HG03342 (cell line): Measurements from ENCODE around the gene ULK1.
A peak's percentile ranks its signal among the peaks of the same experiment; 100 is the strongest.

ENCODE experiments used
- ATAC-seq: cut with Tn5 transposase; IDR thresholded peaks from one replicate; pipeline ENCODE4 v1.9.1; 2021; ENCODE audit warnings: mild to moderate bottlenecking, moderate library complexity; ENCODE audit not compliant: unreplicated experiment

Gene ULK1

DNA sequence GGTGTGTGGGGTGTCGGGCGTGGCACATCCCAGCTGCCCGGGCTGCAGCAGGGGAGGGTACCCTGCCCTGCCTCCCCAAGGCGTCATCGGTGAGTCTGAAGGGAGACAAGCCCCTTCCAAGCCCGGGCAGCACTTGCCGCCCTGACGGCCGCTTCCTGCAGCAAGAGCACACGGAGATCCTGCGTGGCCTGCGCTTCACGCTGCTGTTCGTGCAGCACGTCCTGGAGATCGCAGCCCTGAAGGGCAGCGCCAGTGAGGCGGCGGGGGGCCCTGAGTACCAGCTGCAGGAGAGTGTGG is 24.6 kb downstream of the ULK1 start:
- no peak for ATAC-seq

DNA sequence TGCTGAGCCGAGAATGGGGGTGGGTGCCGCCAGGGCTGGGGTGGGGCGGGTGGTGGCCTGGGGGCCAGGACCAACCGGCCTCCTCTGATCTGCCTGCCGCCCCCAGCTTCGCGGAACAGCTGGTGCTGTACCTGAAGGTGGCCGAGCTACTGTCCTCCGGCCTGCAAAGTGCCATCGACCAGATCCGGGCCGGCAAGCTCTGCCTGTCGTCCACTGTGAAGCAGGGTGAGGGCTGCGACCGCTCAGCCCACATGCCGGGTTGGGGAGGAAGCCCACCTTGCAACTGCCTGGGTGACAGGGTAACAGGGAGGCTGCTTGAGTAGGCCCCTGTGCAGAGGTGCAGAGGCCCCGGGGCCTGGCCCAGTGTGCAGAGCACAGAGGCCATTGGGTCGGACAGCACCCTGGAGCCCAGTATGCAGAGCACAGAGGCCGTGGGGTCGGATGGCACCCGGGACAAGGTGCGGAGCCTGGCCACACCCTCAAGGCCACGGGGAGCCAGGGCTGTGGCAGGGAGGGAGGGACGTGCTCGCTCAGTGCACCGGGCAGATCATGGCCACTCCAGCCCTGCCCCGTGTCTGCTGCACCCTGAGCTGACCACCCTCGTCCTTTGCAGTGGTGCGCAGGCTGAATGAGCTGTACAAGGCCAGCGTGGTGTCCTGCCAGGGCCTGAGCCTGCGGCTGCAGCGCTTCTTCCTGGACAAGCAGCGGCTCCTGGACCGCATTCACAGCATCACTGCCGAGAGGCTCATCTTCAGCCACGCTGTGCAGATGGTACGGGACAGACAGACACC is 25.1 kb downstream of the ULK1 start:
- no peak for ATAC-seq

DNA sequence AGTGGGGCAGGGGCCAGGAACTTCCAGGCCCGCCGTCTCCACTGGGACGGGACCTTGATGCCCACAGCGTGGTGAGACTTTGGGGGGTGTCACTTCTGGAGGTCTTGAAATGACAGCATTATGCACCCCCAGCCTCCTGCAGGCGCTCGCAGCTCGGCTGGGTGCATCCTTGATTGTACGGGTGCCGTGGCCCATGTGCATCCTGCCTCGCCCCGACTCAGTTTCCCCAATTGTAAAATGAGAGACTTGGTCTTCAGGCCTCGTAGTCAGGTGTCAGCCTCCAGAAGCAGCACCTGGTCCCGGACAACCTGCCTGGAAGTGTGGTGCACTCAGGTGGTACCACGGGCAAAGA is 25.7 kb downstream of the ULK1 start:
- ATAC-seq, result no peak

DNA sequence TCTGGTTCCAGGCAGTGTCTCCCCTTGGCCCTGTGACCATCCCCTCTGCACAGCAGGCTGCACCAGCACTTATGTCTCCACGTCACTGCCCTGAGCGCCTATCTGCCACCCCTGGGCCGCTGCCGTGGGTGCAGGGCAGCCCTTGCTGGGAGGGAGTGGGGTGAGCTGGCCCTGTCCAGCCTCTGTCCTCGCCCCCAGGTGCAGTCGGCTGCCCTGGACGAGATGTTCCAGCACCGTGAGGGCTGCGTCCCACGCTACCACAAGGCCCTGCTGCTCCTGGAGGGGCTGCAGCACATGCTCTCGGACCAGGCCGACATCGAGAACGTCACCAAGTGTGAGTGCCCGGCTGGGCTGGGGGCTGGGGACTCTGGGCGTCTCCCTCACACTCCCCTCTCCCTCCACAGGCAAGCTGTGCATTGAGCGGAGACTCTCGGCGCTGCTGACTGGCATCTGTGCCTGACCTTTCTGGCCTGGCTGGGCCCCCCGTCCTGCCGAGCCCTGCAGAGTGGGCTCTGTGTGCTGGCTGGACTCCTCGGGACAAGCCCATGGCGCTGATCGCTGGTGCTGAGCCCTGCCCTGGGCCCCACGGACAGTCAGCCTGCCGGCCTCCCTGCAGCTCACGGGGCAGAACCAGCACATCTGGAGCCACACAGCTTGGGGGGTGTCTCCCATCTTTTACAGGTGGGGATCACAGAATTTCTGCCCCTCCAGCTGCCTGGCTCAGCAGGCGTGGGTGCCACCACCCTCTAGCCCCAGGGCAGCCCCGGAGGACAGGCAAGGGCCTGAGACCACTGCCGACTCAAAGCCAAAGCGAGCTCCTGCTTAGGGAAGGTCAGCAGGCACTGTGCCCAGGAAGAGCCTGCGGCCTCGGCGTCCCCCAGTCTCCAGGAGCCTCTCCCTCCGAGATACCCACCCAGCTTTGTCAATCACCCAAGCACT is 26.7 kb downstream of the ULK1 start:
- no peak for ATAC-seq

DNA sequence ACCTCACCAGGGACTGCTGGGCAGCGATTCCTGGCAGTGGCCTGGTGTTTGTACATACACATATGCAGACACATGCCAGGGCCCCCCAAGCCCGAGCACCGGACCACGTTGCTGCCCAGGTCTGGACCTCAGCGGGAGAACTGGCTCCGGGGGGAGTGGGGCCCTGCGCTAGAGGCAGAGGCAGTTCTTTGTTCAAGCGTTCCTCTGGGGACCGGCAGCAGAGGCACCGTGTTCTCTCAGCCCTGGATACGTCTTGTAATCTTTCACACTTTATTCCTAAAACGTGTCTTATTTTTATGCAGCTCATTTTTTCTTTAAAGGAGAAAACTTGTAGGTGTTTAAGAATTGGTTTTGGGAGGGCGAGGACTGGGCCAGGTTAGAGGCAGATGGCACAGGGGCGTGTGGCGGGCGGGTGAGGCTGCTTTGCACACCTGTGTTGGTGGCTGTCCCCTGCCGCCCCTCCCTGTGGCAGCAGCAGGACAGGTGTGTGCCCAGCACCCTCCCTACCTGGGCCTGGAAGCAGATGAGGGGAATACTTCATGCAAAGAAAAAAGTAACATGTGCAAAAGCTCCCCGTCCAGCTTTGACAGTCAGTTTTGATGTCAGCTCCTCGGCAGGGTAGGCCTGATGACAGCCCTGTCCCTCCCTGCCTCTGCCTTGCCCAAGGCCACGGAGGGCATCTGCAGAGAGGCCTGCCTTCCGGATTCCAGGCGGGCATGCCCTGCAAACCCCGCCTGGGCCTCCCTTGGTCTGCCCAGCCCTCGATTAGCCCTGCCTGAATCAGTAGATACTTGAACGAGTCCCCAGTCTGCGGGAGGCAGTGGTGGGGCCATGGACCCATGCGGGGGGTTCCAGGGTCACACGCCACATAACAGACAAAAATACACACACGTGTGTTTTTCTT is 27.7 kb downstream of the ULK1 start:
- no peak for ATAC-seq

DNA sequence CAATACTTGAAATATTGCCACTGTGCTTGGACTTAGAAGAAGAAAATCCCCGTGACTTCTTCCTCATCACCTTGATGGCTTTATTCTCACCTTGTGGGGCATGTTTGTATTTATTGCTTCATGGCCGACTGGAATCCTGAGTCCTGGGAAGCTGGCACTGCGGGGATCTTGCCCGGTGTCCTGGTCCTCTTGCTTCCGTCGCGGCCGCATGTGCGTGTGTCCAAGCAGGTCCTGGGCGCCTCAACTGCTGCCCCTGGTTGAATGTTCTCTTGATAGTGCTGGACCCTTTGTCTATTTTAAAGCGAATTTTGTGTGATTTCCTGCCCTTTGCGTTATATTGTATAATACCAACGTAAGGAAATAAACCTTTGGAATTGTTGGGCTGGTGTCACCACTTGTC is 28.4 kb downstream of the ULK1 start:
- ATAC-seq, result no peak

DNA sequence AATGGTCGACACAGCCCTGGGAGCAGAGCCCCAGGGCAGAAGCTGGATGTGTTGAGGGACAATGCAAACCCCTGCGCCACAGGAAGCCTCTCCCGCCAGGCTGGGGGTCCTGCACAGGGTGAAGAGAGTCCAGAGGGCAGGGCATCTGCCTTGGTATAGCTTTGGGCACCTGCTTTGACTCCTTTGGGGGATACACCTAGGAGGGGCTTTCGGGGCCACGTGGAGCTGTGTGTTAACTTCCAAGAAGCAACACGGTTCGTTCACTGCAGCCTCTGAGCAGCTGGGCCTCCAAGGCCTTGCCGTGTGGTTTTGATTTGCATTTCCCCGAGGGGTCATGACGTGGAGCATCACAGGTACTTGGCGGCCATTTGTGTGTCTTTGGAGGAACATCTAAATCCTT is 28.8 kb downstream of the ULK1 start:
- peak; percentile 88 for ATAC-seq

DNA sequence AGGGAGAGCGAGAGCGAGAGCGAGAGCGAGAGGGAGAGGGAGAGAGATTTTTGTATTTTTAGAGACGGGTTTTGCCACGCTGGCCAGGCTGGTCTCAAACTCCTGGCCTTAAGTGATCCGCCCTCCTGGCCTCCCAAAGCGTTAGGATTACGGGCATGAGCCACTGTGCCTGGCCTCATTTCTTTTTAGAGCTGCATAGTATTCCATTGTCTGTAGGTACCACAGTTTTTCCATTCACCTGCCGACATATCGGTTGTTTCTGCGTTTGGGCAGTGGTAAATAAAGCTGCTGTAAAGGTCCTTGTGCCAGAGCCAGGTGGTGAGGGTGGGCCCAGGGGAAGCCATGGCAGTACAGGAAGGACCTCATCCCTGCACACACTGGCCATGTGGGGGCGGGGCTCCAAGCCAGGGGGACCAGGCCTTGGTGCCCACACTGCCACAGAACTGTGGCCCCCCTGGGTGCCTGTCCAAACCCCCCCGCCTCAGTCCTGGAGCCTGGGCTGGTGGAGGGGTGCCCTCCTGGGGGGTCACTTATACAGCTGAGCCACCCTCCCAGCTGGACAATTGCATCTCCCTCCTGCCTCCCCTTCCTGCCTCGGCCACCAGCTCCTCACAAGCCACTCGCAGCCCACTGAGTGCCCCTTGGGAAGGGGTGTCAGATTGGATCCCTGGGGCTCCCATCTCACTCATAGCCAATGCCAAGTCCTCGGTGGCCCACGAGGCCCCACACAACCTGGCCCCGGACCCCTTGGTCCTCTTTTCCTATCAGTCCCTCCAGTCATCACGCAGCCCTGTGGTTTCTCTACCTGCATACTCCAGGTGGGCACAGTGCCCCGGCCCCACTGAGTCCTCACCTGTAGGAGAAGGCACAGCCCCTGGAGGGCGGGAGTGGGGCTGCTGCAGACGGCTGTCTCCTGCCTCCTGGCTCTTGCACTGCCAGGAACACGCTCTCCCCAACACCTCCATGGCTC is 33.0 kb downstream of the ULK1 start:
- ATAC-seq, result no peak

DNA sequence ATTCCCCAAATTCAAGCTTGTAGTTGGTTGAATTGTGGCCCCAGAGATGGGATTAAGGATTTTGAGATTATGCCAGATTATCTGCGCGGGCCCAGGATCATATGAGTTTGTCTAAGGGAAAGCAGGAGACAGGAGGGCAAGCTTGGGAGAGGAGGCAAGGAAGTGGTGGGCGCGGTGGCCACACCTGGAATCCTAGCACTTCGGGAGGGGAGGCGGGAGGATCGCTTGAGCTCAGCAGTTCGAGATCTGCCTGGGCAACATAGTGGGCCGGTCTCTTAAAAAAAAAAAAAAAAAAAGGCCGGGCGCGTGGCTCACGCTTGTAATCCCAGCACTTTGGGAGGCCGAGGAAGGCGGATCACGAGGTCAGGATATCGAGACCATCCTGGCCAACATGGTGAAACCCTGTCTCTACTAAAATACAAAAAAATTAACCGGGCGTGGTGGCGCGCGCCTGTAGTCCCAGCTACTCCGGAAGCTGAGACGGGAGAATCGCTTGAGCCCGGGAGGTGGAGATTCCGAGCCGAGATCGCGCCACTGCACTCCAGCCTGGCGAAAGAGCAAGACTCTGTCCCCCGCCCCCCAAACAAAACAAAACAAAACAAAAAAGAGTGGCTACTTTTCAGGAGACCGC is 33.8 kb downstream of the ULK1 start:
- ATAC-seq, result peak; percentile 1

DNA sequence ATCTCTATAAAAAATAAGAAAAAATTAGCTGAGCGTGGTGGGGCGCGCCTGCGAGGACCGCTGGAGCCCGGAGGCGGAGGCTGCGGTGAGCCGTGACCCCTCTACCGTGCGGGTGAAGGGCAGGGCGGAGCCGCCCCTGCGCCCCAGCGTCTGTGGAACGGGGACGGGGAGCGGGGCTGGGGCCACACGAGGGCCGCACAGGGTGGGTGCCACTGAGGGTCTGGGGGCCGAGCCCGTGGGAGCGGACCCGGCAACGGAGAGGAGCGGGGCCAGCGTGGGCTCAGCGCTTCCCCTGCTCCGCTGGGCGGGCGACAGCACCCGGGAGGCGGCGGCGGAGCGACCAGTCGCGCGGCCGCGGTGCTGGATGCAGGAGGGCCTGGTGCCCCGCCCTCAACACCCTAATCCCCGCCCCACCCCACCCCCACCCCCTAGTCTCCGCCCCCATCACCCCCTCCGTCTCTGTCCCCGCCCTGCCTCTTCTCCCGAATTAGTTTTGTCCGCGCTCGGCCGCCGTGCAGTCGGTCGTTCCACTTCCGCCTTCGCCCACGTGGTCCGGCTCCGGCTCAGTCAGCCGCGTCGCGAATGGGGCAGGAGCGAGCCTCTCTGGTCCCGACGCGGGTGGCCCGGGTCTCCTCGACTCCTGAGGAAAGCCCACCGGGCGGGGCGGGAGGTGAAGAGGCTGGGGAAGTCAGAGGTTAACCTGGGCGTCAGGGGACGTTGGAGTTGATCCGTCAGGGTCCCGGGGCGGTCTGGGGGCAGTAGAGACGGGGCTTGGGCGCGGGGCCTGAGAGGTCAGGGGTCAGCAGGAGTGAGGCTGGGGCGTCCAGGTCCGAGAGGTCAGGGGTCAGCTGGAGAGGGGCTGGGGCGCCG is 34.5 kb downstream of the ULK1 start, which contains the start of gene PUS1:
Gene PUS1, plus strand, starts transcription at position 566 of the 870 bp plus-strand sequence. CDS start 447 bp downstream, outside the sequence.
- peak; percentile 61 for ATAC-seq

DNA sequence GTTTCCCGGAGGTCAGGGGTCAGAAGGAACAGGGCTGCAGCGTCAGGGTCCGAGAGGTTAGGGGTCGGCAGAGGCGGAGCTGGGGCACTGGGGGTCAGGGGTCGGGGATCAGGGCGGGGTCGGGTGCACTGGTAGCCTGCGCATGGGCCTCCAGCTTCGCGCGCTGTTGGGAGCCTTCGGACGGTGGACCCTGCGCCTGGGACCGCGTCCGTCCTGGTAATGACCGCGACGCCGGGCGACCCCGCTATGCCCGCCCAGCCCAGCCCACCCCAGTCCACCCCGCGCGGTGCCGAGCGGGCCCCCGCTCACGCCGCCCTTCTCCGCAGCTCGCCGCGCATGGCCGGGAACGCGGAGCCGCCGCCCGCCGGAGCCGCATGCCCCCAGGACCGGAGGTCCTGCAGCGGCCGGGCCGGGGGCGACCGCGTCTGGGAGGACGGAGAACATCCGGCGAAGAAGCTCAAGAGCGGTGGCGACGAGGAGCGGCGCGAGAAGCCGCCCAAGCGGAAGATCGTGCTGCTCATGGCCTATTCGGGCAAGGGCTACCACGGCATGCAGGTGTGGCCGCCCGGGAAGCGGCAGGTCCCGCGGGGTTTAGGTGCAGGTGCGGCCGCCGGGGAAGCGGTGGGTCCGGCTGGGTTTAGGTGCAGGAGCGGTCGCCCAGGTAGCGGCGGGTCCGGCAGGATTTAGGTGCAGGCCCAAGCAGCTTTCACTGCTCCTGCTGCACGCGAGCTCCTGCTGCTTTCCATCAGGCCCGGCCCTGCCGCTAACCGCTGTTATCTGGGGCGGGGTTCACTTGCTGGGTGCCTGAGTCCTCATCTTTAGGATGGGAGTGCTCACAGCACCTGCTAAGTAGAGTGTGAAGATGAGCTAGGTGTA is 35.4 kb downstream of the ULK1 start:
- ATAC-seq, result peak; percentile 30

DNA sequence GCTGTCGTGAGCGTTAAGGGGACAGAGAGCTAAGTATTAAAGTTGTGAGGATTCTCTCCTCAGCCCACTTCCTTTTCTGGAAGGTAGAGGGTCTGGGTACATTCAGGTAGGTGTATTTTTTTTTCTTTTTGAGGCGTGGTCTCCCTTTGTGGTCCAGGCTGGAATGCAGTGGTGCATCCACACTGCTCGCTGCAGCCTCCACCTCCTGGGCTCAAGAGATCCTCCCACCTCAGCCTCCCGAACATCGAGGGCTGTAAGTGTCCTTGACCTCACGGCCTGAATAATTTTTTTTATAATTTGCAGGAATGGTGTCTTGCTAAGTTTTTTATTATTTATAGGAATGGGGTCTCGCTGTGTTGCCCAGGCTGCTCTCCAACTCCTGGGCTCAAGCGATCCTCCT is 36.1 kb downstream of the ULK1 start:
- no peak for ATAC-seq

DNA sequence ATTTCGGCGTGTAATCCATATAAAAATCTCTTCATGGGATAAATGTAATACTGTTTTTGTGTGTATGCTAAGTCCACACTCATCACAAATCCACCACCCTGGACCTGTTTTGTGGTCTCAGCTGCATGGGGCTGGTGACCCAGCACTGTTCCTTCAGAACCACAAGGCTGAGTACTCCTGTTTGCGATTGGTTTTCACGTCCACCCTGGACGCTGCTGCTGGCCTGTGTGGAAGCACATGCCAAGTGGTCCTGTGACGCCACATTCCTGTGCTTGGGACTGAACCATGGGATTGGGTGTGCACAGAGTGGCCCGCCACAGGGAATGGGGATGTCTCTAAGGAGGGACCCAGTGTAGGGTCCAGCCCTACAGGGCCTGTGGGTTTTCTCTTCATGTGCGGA is 39.0 kb downstream of the ULK1 start:
- no peak for ATAC-seq

DNA sequence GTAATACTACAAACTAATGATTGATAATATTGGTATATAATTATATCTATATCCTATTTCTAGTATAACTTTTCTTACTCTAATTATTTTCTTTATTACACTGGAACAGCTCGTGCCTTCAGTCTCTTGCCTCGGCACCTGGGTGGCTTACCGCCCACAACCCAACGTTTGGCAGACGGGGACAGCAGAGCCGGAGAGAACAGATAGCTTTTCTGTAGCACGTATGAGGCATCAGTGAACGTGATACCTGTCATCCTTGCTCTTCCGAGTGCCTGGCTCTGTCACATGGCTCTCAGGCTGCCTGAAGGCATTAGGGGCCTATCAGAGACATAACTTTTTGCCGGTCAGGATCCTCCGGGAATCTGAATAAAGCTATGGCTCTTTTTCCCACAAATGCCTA is 40.1 kb downstream of the ULK1 start:
- no peak for ATAC-seq

DNA sequence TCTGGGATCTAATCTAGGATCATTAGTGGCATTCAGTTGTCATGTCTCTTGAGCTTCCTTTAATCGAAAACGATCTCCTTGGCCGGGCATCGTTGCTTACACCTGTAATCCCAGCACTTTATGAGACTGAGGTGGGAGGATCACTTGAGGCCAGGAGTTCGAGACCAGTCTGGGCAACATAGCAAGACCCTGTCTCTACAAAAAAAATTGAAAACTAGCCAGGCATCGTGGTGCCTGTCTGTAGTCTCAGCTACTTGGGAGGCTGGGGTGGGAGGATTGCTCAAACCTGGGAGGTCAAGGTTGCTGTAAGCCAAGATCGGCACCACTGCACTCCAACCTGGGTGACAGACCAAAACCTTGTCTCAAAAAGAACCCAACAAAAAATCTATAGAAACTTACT is 43.7 kb downstream of the ULK1 start:
- no peak for ATAC-seq

DNA sequence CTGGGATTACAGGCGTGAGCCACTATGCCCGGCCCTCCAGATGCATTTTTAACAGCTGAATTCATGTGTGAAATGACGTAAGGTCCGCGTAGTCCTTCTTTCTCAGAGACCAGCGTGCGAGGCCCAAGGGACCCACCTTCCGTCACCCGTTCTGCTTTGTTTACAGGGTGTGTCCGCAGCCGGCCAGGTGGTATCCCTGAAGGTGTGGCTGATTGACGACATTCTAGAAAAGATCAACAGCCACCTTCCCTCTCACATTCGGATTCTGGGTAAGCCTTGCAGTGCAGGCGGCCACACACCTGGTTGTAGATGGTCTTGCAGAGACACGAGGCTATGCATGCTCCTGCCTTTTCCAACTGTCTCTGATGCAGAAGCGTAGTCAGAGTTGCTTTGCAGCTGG is 44.6 kb downstream of the ULK1 start:
- ATAC-seq, result no peak

DNA sequence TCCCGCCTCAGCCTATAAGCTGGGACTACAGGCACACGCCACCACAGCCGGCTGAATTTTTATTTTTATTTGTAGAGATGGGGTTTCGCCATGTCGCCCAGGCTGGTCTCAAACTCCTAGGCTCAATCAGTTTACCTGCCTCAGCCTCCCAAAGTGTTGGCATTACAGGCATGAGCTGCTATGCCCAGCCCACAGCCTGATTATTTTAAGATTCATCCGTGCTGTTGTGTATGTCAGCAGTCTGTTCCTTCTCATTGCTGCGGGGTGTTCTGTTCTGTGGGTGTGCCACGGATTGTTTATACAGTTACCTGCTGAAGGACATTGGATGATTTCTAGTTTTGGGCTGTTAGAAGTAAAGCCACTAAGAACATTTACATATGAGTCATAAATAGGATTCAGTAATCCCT is 45.7 kb downstream of the ULK1 start:
- no peak for ATAC-seq
